ENCODE measurements around the gene PSMC3IP.
"Not testable (repeated sequence)": the region's sequence is repeated elsewhere in the genome, so short reads cannot be mapped to it uniquely, and the experiment has no call there.

The PSMC3IP gene

GRCh38 chr17:42544874-42545283 is 32.6 kb downstream of the PSMC3IP start:
- DNase-seq (ENCODE audit: low read depth): no peak
- no peak for TF ChIP-seq CTCF (IDR thresholded peaks at IDR 0.05; ENCODE audit: low read depth, low read length, missing control alignments)
- H3K4me3 ChIP-seq (ENCODE audit: low read depth, low read length): no peak overlapping the region

GRCh38 chr17:42543190-42544079 is 34.1 kb downstream of the PSMC3IP start:
- no peak for DNase-seq (ENCODE audit: low read depth)
- no peak overlapping the region for H3K4me3 ChIP-seq (ENCODE audit: low read depth, low read length)
- no peak for TF ChIP-seq CTCF (IDR thresholded peaks at IDR 0.05; ENCODE audit: low read depth, low read length, missing control alignments)

GRCh38 chr17:42541041-42541833 is 36.3 kb downstream of the PSMC3IP start:
- DNase-seq (ENCODE audit: low read depth): no peak
- no peak for TF ChIP-seq CTCF (IDR thresholded peaks at IDR 0.05; ENCODE audit: low read depth, low read length, missing control alignments)
- no peak overlapping the region for H3K4me3 ChIP-seq (ENCODE audit: low read depth, low read length)

- DNase-seq (ENCODE audit: low read depth): not testable (repeated sequence)
Observed at GRCh38 chr17:42540558-42540957, 37.0 kb downstream of the PSMC3IP start.

GRCh38 chr17:42538482-42538881 is 39.0 kb downstream of the PSMC3IP start:
- no peak for TF ChIP-seq CTCF (IDR thresholded peaks at IDR 0.05; ENCODE audit: low read depth, low read length, missing control alignments)
- H3K4me3 ChIP-seq (ENCODE audit: low read depth, low read length): no peak overlapping the region
- DNase-seq (ENCODE audit: low read depth): no peak

More at GRCh38 chr17:42540558-42540957, 37.0 kb downstream of the PSMC3IP start:
- not testable (repeated sequence) for H3K4me3 ChIP-seq (ENCODE audit: low read depth, low read length)

GRCh38 chr17:42537826-42538451 is 39.6 kb downstream of the PSMC3IP start:
- no peak for TF ChIP-seq CTCF (IDR thresholded peaks at IDR 0.05; ENCODE audit: low read depth, low read length, missing control alignments)
- no peak overlapping the region for H3K4me3 ChIP-seq (ENCODE audit: low read depth, low read length)
- no peak for DNase-seq (ENCODE audit: low read depth)

All from GM12864 (cell line).